NCI-H460 (cell line): Measurements from ENCODE around the gene CHCHD6. TPM values are rescaled to one million over a fixed set of nuclear protein-coding genes. Genes with fewer than 3 reads are reported as not detected.

Experiments used
- DNase-seq: peaks from one replicate; pipeline ENCODE4 v3.0.0-alpha.2; 2016; ENCODE audit warnings: low read depth; ENCODE audit errors: extremely low read depth
- polyA plus RNA-seq: library from polyadenylated mRNA; depleted of rRNA; stranded (reverse); fragments of >200 nt; gene quantifications from 2 replicates; pipeline ENCODE4 v1.2.3, GENCODE V29; 2014; cell fraction: nucleus; rRNA removed
- total RNA-seq: library from RNA; depleted of rRNA; stranded (reverse); fragments of >200 nt; shearing (Covaris generic); gene quantifications from 2 replicates; pipeline ENCODE4 v1.2.3, GENCODE V29; 2014; rRNA removed

Gene CHCHD6, protein sequence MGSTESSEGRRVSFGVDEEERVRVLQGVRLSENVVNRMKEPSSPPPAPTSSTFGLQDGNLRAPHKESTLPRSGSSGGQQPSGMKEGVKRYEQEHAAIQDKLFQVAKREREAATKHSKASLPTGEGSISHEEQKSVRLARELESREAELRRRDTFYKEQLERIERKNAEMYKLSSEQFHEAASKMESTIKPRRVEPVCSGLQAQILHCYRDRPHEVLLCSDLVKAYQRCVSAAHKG
- total RNA-seq = 20.7 and 24.2 TPM in 2 replicates
- 41.8 and 60.1 TPM in 2 replicates for polyA plus RNA-seq

DNA sequence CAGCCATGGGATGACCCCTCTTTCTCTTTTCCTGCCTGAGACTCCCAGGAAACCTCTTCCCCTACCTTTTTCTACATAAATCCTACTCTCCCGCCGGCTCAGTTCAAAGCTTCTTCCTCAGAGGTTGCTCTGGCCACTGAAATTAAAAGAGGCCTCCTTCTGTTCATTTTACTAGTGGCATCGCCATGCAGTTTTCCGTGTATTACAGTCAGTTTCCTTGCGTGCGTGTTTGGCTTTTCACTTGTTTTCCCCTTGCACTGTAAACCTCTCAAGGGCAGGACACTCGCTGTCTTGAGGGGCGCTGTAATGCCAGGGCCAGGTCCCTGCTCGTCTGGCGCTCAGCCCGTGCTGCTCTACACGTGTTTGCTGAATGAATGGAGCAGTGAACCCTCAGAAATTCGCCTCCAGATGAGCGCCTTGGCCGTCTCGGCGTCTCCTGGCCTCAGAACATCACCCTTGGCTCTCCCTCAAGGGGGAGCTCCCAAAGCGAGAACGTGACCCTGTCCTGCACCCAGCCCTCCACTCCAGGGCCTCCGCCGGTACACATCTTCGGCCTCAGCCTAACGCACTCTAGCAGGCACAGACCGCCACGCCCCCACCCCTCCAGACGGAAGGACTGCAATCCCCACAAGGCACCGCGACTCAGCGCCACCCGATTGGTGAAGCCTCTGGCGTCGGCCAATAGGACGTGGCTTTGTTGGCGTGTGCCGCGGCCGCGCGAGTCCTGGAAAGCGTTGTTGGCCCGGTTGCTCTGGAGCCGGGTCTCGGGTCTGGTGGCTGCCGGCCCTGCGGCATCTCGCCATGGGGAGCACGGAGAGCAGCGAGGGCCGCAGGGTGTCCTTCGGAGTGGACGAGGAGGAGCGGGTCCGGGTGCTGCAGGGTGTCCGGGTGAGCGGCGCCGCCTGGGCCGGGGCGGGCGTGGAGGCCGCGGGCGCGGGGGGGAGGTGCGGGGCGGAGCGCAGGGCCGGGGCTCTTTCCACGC lies at the start of gene CHCHD6:
Gene CHCHD6, plus strand, starts transcription at position 729 of the 982 bp plus-strand sequence. Its CDS starts 73 bp downstream, at position 802.
- DNase-seq = peak; percentile 89

DNA sequence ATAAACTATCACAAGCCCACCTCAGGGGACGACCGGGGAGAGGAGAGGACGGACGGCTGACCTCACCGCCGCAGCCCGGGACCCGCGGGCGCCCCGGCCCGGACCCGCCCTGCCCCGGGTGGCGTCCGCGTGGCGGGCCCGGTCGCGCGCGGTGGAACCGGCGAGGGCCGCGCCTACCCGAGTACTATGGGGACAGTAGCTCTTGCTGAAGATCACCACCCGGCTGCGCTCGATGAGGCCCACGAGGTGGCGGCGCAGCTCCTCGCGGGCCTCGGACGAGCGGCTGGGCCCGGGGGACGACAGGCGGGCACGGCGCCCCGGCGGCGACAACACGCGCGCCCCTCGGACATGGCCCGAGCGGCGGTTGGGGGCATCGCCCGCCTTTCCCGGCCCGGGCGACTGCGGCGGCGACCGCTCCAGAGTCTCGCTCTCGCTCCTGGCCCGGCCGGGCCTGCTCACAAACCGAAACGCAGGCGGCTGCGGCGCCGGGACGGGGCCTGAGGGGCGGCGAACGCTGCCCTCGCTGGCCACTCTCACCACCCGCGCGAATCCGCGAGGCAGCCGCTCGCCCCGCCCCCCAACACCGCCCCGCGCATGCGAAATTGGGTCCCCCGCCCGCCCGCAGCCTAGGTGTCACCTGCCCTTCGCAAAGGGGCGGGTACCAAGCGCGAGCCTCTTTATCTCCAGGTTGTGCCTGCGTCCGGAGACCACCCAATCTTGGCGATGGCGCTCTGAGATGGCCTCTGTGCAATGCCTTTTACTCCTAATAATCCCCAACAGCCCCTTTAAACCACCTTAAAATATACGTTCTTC lies 49.3 kb upstream of the CHCHD6 start, which contains the start of gene TXNRD3:
Gene TXNRD3, minus strand, starts transcription at position 554 of the 813 bp plus-strand sequence.
- peak; percentile 55 for DNase-seq

DNA sequence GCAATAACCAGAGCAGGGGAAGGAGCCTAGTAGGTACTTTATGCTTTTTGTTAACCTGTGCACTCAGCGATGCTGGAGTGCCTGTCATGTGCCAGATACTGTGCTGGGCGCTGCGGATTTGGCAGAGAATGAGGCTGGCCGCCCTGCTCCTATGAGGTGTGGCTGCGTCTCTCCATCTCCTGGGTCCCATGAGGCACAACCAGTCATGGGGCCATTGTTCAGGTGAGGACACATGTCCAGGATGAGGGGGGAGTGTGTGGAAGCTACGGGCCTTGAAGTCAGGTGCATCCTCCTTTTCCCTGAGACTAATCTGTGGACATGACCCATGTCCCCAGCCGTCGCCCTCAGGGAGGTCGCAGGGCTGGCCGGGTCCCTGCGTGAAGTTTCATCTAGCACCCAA lies 48.2 kb upstream of the CHCHD6 start:
- no peak for DNase-seq

DNA sequence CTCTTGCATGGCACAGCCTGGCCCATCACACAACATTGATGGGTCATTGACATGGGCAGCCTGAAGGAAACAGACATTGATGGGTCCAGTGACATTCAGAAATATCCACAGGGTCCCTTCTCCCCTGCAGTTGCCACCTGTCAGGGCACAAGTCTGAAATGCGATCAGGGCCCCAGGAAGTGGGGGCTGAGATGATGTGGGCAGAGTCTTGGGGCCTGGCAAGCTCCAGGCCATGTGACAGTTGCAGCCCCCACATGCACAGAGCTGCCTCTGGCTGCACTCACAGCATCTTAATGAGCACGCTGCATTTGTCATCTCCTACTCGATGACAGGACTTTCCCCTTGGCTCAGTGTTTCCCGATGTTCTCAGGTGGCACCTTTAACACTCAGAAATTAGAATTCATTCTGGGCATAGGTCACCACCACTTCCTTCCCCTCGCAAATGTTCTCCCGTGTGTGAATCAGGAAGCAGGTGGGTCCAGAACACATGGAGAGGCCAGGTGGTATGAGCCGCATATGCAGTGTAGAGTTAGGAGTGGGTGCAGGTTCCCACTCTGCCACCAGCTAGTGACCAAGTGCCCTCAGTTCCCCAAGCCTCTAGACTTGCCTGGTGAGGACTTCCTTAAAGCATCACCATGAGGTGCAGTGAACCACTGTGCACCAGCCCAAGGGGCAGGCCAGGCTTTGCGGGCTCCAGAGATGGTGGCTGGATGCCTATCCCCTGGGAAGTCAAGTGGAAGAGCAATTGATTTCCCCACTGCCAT lies 47.5 kb upstream of the CHCHD6 start:
- DNase-seq = no peak

DNA sequence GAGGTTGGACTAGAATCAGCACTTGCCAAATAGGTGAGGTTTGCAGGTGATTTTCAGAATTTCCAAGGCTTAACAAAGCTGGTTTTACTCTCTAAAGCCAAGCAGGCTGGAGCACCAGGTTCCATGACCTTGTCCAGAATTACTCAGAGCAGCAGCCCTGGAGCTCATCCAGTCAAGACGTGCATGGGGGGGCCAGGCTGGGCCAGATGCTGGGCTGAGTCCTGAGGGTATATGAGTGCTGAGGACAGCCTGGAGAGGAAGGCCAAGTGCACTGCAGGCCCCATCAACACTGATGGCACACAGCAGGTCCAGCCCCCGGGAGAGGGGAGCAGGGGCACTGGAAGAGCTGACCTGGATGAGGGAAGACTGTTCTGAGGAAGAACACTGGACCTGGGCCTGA lies 46.1 kb upstream of the CHCHD6 start:
- DNase-seq = no peak

DNA sequence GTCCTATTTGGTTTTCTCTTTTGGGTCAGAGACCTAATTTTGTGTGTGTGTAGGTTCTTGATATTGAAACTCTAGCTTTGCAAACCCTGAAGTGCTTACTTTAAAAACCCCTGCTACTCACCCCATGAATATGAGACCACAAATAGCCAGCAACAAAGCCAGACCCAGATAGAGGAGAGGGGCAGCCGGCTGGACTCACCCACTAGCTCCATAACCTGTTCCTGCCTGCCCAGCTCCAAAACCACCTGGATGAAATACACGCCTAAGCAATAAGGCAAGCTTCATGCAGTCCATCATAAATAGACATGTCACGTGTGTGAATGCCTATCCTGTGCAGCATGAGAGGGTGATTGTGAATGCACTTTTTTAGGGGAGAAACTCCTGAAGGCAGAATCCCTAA lies 45.5 kb upstream of the CHCHD6 start:
- no peak for DNase-seq

DNA sequence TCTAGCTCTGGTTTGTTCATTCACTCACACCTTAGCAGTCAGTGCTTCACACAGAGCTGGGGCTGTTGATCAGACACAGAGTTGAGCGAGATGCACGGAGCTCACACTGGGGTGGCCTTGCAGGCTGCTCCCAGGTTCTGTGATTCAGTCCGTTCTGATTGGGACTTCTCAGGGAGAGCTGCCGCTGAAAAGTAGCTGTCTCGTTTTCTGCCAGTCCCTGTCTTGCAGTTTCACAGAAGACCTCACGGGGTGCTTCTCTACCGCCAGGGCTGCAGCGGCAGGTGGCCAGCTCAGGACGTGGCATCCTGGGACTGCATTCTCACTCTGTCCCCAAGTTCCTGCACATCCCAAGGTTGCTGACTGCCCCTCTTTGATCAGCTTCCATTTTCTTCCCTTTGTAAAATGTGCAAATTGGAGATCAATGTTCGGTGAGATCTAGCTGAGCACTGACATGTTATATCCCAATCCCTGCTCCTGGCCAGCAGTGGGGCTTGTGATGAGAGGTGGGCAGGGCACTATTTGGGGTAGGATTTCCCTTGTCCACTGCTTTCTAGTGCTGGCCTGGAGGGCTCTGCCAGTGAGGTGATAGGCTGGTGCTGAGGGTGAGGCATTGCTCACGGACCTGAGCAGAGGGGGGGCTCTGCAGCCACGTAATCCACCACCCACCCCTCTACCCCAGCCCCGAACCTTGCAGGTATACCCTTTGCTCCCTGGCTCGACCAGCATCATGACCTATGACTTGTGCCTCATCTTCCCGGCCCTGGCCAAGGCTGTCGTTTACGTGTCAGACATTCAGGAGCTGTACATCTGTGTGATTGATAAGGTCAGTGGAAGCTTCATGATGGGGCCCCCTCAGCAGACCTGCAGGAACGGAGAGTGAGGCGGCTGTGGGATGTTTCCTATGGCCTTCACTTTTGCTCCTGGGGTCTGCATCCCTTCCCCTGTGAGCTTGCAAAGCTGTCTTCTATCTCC lies 43.8 kb upstream of the CHCHD6 start:
- DNase-seq = no peak

DNA sequence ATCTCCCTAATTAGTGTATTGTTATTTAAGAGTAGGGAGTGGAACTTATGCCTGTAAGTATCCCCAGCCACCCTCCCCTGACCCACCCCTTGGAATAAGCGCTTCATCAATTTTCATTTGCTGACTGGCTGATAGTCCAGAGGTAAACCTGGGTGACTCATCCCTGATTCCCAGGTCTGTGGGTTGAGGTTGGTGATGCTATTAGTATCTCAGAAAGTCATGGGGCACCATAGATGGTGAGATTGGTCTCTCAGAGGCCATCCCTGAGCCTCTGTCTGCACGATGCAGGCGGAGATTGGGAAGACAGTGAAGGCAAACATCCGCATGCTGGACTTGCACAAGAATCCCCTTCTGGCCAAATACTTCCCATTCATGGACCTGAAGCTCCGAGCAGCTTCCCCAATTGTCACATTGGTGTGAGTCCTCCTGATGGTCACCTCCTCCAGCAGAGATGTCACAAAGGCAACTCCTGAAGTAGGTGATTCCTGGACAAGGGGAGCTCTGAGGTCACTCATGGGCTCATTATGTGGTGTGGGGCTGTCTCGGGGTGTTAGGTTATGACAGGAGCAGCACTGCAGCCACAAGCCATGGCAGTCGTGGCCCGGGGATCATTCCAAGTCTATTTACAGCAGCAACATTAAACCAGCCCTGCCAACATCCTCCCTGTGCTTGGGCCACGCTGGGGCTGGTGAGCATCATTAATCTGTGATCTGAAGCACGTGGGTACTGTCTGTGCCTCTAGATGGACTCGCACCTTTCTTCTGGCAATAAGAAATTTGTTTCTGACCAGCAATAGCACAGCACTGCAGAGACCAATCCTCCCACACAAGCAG lies 42.3 kb upstream of the CHCHD6 start:
- no peak for DNase-seq

DNA sequence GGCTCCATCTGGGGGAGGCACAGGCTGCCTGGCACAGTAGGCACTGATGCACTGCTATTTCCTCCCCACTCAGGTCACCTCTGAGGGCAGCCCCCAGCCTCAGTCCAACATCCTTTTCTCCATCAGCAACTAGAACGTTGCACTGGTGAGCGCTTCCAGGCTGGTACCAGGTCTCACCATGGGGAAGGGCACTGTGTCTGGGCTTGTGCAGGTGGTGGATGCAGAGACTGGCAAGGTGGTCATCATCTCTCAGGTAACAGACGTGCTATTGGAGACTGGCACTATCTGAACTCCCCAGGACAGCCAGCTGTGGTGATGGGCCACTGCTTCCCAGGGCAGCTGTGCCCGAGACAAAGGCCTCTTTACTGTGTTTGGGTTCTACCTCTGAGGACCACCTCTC lies 40.8 kb upstream of the CHCHD6 start:
- no peak for DNase-seq

DNA sequence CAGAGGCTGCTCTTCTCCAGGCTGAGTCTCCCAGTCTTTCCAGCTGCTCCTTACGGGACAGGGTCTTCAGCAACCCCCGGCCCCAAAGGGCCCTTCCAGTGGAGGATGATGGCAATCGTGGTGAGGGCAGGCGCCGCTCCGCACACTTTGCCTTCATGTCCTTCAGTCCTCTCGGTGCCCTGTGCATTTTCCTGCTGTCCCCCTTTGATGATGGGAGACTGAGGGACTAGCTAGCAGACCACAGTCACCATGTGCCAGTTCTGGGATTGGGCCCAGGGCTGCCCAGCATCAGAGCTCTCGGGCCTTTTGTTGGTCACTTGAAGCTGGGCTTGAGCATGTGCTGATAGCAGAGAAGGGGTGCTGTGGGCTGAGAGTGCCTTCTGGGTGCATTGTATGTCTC lies 40.3 kb upstream of the CHCHD6 start:
- no peak for DNase-seq

DNA sequence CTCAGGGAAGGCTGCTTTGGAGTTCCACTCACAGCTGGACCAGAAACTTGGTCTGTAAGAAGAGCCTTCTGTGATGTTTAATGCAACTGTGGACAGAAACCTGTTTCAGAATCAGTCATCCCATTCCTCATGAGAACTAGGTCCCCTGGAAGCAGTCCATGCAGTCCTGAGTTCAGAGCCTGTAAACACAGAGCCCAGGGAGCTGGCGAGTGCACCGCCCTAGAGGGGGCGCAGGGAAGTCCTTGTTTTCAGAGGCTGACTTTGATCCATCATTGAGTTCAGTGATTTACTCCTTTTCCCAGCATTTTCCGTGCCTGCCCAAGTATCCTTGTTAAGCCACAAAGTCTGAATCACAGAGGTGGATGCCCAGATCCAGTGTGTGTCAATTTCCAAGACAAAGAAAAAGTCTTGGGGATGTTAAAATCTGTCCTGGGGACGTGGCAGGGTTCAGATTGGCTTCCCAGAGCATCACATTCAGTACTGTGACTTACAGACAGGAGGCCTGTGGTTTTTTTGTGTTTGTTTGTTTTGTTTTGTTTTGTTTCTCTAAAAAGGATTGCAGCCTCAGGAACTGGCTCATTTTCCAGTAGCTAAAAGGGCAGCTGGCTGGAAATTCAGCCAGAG lies 39.3 kb upstream of the CHCHD6 start:
- no peak for DNase-seq

DNA sequence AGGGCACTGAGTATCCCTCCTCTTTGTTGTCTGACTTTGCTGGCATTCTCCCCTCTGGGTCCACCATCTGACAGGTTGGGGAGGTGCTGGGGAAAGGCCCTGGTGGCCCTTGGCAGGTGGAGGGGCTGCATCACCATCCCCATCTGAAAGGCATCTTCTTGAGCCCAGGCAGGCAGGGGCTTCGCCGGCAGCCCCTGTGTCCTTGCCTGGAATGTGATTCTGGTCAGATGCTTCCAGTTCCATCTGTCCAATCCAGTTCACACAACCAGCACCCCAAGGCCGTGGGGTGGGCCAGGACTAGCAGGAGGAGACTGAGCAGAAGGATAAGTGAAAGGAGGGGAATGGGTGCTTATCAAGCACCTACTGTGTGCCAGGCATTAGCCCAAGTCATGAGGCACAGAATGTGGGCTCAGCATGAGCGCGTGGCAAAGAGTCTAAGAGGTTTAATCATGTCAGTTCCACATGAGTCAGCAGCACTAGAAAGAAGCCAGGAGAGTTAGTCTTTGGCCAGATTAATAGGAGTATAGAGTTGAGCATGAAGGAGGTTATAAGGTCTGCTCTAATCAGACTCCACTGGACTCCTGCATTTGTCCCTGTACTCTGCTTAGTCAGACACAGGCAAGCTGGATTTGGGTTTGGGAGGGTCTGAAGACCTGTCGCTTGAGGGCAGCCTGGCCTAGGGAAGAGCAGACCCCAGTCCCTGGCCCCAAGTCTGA lies 38.7 kb upstream of the CHCHD6 start:
- DNase-seq = no peak

DNA sequence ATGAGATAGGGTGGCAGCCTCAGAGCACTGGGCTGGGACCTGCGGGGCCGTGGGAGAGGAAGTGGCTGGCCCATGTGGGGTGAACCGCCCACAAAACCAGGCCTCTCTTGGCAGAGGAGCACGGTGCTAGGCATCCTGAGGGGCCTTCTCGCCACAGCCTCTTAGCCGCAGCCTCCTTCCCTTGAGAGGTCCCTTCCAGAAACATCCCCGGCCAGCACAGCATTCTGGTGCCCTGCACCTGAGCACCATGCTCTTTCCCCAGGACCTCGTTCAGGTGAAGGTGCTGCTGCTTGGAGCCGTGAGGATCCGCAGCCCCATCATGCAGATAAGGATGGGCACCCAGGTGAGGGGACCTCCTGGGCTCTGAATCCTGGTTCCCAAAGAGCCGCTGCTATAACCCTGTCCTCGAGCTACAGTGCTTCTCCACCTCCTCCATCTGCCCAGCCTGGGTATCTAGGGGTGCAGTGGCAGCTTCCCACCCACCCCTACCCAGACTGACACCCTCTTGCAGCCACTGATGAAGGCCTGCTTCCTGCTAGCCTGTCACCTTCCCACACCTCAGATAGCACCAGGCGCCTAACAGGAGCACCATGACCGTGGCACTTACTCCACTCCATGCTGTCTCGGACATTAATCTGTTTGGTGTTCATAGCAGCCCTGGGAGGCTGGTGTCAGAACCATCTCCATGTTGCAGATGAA lies 37.9 kb upstream of the CHCHD6 start:
- no peak for DNase-seq

DNA sequence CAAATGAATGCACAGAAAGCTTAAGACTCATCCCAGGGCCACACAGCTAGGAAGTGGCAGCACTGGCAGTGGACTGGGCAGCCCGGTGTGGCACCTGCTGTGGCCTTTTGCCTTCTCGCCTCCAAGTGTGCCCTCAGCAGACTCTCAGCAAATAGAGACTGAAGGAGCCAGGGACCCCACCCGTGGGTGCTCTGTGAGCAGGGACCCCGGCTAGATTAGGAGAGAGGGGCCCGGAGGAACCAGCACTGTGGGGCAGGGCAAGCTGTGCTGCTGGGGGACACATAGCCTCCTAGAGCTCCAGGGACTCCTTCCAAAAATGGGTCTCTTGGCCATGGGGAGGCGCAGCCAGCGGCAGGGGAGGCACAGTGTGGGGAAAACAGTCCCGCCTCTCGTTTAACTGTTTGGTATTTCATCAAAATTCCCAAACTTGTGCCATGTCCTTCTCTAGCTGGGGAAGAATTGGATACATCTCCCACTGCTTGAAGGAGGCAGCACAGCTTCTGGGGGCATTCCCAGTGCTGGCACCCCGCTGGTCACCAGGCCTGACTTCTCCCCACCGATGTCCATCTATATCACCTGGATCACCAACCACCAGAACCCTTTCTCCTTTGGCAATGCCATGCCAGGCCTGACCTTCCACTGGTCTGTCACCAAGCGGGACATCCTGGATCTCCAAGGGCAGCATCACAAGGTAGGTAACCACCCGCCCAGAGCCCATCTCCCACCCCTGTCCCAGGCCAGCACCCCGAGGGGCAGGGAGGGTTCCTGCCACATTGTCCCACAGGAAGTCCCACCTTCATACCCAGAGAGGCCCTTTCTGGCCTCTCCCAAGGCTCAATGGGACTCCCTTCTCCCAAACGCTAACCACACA lies 37.1 kb upstream of the CHCHD6 start:
- DNase-seq = no peak
